ENCODE data around the gene SLC23A1. TPM values are rescaled to one million over a fixed set of nuclear protein-coding genes. Genes with fewer than 3 reads are reported as not detected.
"Not testable (repeated sequence)": the region's sequence is repeated elsewhere in the genome, so short reads cannot be mapped to it uniquely, and the experiment has no call there.

The SLC23A1 gene
- total RNA-seq, 1 donor from 2014 or later: 1.4 TPM

- ATAC-seq: no peak
- Histone ChIP-seq H3K9me3 (no peaks in the 10 kb centered on the region), H3K27ac (no peak overlapping the region), H3K4me1 (peaks cover 18% of the 10 kb centered on the region), H3K27me3 (ENCODE audit: low read depth) (no peaks in the 10 kb centered on the region), H3K4me3 (no peak overlapping the region), H3K36me3 (peaks cover 28% of the 10 kb centered on the region)
- no peak for DNase-seq
- TF ChIP-seq CTCF (IDR thresholded peaks at IDR 0.05): no peak
- intact Hi-C loops (cut with DNase I): no loop called here
These were observed 22.7 kb downstream of the SLC23A1 start for GRCh38 chr5:139360384-139360783.

GRCh38 chr5:139358064-139358463 is 25.0 kb downstream of the SLC23A1 start:
- no peak for ATAC-seq
- Histone ChIP-seq H3K36me3 (peaks cover 8% of the 10 kb centered on the region), H3K27me3 (ENCODE audit: low read depth) (no peaks in the 10 kb centered on the region), H3K4me3 (no peak overlapping the region), H3K4me1 (peaks cover 18% of the 10 kb centered on the region), H3K27ac (no peak overlapping the region), H3K9me3 (no peaks in the 10 kb centered on the region)
- DNase-seq: no peak
- intact Hi-C loops (cut with DNase I): no loop called here
- TF ChIP-seq CTCF (IDR thresholded peaks at IDR 0.05): no peak

- DNase-seq; H3K27ac ChIP-seq; H3K4me3 ChIP-seq; H3K27me3 ChIP-seq (ENCODE audit: low read depth); ATAC-seq; H3K9me3 ChIP-seq; intact Hi-C loops (cut with DNase I); H3K36me3 ChIP-seq: not testable (repeated sequence)
- peaks cover 18% of the 10 kb centered on the region for H3K4me1 ChIP-seq
These were observed 27.2 kb downstream of the SLC23A1 start for GRCh38 chr5:139355900-139356299.

GRCh38 chr5:139354186-139354585 is 28.9 kb downstream of the SLC23A1 start:
- intact Hi-C loops (cut with DNase I): no loop called here
- H3K27ac ChIP-seq: no peak overlapping the region
- peaks cover 9% of the 10 kb centered on the region for H3K36me3 ChIP-seq
- ATAC-seq (no peak), DNase-seq (no peak)
- TF ChIP-seq CTCF (IDR thresholded peaks at IDR 0.05): no peak
- H3K9me3 ChIP-seq: no peaks in the 10 kb centered on the region
- H3K4me1 ChIP-seq: peaks cover 24% of the 10 kb centered on the region
- H3K4me3 ChIP-seq: no peak overlapping the region
- no peaks in the 10 kb centered on the region for H3K27me3 ChIP-seq (ENCODE audit: low read depth)

GRCh38 chr5:139347863-139348262 is 35.2 kb downstream of the SLC23A1 start:
- H3K27me3 ChIP-seq (ENCODE audit: low read depth); DNase-seq; ATAC-seq; H3K9me3 ChIP-seq; H3K27ac ChIP-seq; intact Hi-C loops (cut with DNase I); H3K4me3 ChIP-seq: not testable (repeated sequence)
- Histone ChIP-seq H3K36me3 (peaks cover 18% of the 10 kb centered on the region), H3K4me1 (peaks cover 36% of the 10 kb centered on the region)

GRCh38 chr5:139345442-139345841 is 37.7 kb downstream of the SLC23A1 start:
- intact Hi-C loops (cut with DNase I); H3K9me3 ChIP-seq; H3K27me3 ChIP-seq (ENCODE audit: low read depth); ATAC-seq; DNase-seq; H3K27ac ChIP-seq; H3K4me3 ChIP-seq: not testable (repeated sequence)
- peaks cover 18% of the 10 kb centered on the region for H3K36me3 ChIP-seq
- peaks cover 47% of the 10 kb centered on the region for H3K4me1 ChIP-seq

- intact Hi-C loops (cut with DNase I): no loop called here
- no peak for DNase-seq
- Histone ChIP-seq H3K27ac (no peak overlapping the region), H3K9me3 (no peaks in the 10 kb centered on the region), H3K27me3 (ENCODE audit: low read depth) (no peaks in the 10 kb centered on the region), H3K4me3 (peak overlapping the region; percentile 83), H3K4me1 (peaks cover 41% of the 10 kb centered on the region), H3K36me3 (peaks cover 13% of the 10 kb centered on the region)
- TF ChIP-seq CTCF (IDR thresholded peaks at IDR 0.05): no peak
- ATAC-seq: no peak
These were observed 38.9 kb downstream of the SLC23A1 start for GRCh38 chr5:139344177-139344576.
